ENCODE measurements around the gene CDH4. TPM values are rescaled to one million over a fixed set of nuclear protein-coding genes. Genes with fewer than 3 reads are reported as not detected.

Gene CDH4
- total and polyA plus RNA-seq, 9 of the 15 experiments (the other 6 are each of a cell fraction or from before 2014, with no cell fraction given): 0.04 TPM; not detected in 8

GRCh38 chr20:61476956-61477355, 224.9 kb downstream of the CDH4 start:
- CTCF ChIA-PET (ENCODE audit: low intra/inter-chr PET ratio): no interaction called here
- Histone ChIP-seq H3K9me3 (replicated peaks; ENCODE audit: control insufficient read depth, insufficient read depth, low read depth, low read length) (no peaks in the 10 kb centered on the region), H3K9ac (ENCODE audit: insufficient read depth in 1 of 2, low read depth in 2 of 2, low read length in 2 of 2) (no peak overlapping the region), H3K4me1 (replicated peaks in 1 of 2; ENCODE audit: control insufficient read depth in 2 of 2, insufficient read depth in 2 of 2, low read length in 2 of 2) (no peaks in the 10 kb centered on the region), H2AFZ (ENCODE audit: low read depth, low read length) (no peak overlapping the region), H3K9me1 (ENCODE audit: control insufficient read depth, insufficient read depth, low read length) (no peaks in the 10 kb centered on the region), H3K4me2 (ENCODE audit: insufficient read depth, low read length) (no peak overlapping the region), H3K4me3 (no peak overlapping the region), H4K20me1 (replicated peaks; ENCODE audit: control insufficient read depth, insufficient read depth, low read length) (0 out of 2 replicates have a peak, but pooled peaks cover 6% of the 10 kb centered on the region), H3K27me3 (ENCODE audit: control insufficient read depth in 2 of 2, insufficient read depth in 2 of 2, low read length in 2 of 2) (peaks cover 0 to 21% of the 10 kb centered on the region in 2 experiments; a peak in 2 of 5 replicates), H3K36me3 (ENCODE audit: control insufficient read depth, insufficient read depth, low read length) (no peaks in the 10 kb centered on the region), H3K79me2 (ENCODE audit: control insufficient read depth, insufficient read depth, low read length) (no peaks in the 10 kb centered on the region), H3K27ac (ENCODE audit: extremely low read depth, low read depth, low read length) (no peak overlapping the region)
- BruUV-seq (replicated peaks): no TSS peak
- intact Hi-C loops (cut with micrococcal nuclease) (no loop called here), in situ Hi-C loops (cut with MboI) (no loop called here)
- DNase-seq (ENCODE audit: extremely low read depth in 1 of 4, low spot score in 3 of 4) (no peak), FAIRE-seq (no peak), ATAC-seq (no peak)
- WGBS (ENCODE audit: insufficient coverage, low coverage, missing lambda C conversion rate): 2% methylated on average over 12 of the region's 12 CpGs
- no peak for TF ChIP-seq TRIM24 (IDR thresholded peaks at IDR 0.05)
- POLR2A ChIA-PET: interaction anchor here (0.7 to 1.1 kb wide), 2 partner anchors 9 to 17 kb away, joined by 3 to 6 read pairs; no protein-coding TSS in a partner anchor

- TF ChIP-seq JUND (IDR thresholded peaks at IDR 0.05; ENCODE audit: borderline replicate concordance, low read depth, low read length): peak; percentile 89
- TF ChIP-seq JUND (tag; IDR thresholded peaks at IDR 0.05; ENCODE audit: borderline replicate concordance, low read depth, low read length): no peak
- no peak for TF ChIP-seq PPARD (CRISPR knock-in tag; IDR thresholded peaks at IDR 0.05)
- peak; percentile 91 for TF ChIP-seq EP300 (IDR thresholded peaks at IDR 0.05; ENCODE audit: low read length)
- no peak for TF ChIP-seq SP2 (IDR thresholded peaks at IDR 0.05; ENCODE audit: extremely low read depth, low read depth, low read length, poor library complexity, severe bottlenecking)
- in situ Hi-C loops (cut with MboI) (no loop called here), intact Hi-C loops (cut with micrococcal nuclease) (no loop called here)
- Histone ChIP-seq H3K36me3 (ENCODE audit: control insufficient read depth, insufficient read depth, low read length) (no peaks in the 10 kb centered on the region), H3K4me1 (replicated peaks in 1 of 2; ENCODE audit: control insufficient read depth in 2 of 2, insufficient read depth in 2 of 2, low read length in 2 of 2) (no peaks in the 10 kb centered on the region), H3K9me3 (replicated peaks; ENCODE audit: control insufficient read depth, insufficient read depth, low read depth, low read length) (no peaks in the 10 kb centered on the region), H3K4me2 (ENCODE audit: insufficient read depth, low read length) (no peak overlapping the region), H2AFZ (ENCODE audit: low read depth, low read length) (no peak overlapping the region), H3K4me3 (no peak overlapping the region), H3K27me3 (ENCODE audit: control insufficient read depth in 2 of 2, insufficient read depth in 2 of 2, low read length in 2 of 2) (peaks cover 0 to 21% of the 10 kb centered on the region in 2 experiments; a peak in 2 of 5 replicates), H3K9ac (ENCODE audit: insufficient read depth in 1 of 2, low read depth in 2 of 2, low read length in 2 of 2) (no peak overlapping the region), H4K20me1 (replicated peaks; ENCODE audit: control insufficient read depth, insufficient read depth, low read length) (0 out of 2 replicates have a peak, but pooled peaks cover 6% of the 10 kb centered on the region), H3K27ac (ENCODE audit: extremely low read depth, low read depth, low read length) (no peak overlapping the region), H3K9me1 (ENCODE audit: control insufficient read depth, insufficient read depth, low read length) (no peaks in the 10 kb centered on the region), H3K79me2 (ENCODE audit: control insufficient read depth, insufficient read depth, low read length) (no peaks in the 10 kb centered on the region)
- WGBS (ENCODE audit: insufficient coverage, low coverage, missing lambda C conversion rate): 2% methylated on average over 9 of the region's 9 CpGs
- ATAC-seq (no peak; the same call in 2 of the 3 replicates), DNase-seq (ENCODE audit: extremely low read depth in 1 of 4, low spot score in 3 of 4) (peak in 1 of 4 experiments; percentile 2), FAIRE-seq (no peak)
- ChIA-PET CTCF (ENCODE audit: low intra/inter-chr PET ratio) (no interaction called here), POLR2A (interaction anchor here (0.7 to 1.1 kb wide), 2 partner anchors 8 to 16 kb away, joined by 3 to 6 read pairs; no protein-coding TSS in a partner anchor)
- no TSS peak for BruUV-seq (replicated peaks)
Measured at GRCh38 chr20:61477451-61477861, 225.4 kb downstream of the CDH4 start.
